ENCODE results near the gene ASXL3.

DNA sequence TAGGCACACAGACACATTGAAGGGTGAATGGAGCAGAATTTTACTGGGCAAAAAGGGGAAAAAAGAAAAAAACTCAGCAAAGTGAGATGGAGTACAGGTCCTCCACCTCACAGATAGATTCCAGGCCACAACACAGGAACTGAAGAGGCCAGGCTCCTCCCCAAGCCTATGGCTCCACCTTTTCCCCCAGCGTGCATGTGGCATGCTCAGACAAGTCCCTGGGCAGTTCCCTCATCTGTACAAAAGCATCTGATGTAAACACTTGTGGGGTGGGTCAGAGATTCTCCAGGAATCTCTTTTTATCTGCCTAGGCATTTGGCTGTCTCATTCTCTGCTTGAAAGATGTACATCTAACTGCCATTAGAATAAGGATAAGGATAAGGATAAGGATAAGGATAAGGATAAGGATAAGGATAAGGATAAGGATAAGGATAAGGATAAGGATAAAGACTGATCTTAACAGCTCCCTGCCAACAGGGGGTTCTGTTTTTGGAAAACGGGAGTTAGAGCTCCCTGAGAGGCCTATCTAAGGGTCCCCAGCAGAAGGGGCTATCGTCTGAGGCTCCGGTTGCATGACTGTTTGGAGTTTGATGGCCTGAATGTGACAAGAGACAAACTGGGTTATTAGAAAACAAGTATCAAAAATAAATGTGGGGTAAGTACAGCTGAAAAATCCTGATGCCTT, 17.2 kb upstream of the ASXL3 start:
- TF ChIP-seq CTCF (IDR thresholded peaks at IDR 0.05; ENCODE audit: low read depth, low read length, poor library complexity, severe bottlenecking) (no peak), EZH2phosphoT487 (IDR thresholded peaks at IDR 0.05; ENCODE audit: borderline replicate concordance, low read length) (no peak)

Measured in DOHH2 (cell line).